NCI-H460 (cell line): ENCODE results near the gene SLC34A2. TPM values are rescaled to one million over a fixed set of nuclear protein-coding genes. Genes with fewer than 3 reads are reported as not detected.

ENCODE experiments used
- DNase-seq: peaks from one replicate; pipeline ENCODE4 v3.0.0-alpha.2; 2016; ENCODE audit warnings: low read depth; ENCODE audit errors: extremely low read depth
- small RNA-seq, 2 experiments: library from RNA; depleted of rRNA; stranded (forward); fragments of <200 nt; gene quantifications; one replicate each; pipeline ENCODE3, GENCODE V24; 2014
- total RNA-seq: library from RNA; depleted of rRNA; stranded (reverse); fragments of >200 nt; shearing (Covaris generic); gene quantifications from 2 replicates; pipeline ENCODE4 v1.2.3, GENCODE V29; 2014; rRNA removed

SLC34A2 gene
- total RNA-seq, 1 experiment from 2014 or later, result not detected

DNA sequence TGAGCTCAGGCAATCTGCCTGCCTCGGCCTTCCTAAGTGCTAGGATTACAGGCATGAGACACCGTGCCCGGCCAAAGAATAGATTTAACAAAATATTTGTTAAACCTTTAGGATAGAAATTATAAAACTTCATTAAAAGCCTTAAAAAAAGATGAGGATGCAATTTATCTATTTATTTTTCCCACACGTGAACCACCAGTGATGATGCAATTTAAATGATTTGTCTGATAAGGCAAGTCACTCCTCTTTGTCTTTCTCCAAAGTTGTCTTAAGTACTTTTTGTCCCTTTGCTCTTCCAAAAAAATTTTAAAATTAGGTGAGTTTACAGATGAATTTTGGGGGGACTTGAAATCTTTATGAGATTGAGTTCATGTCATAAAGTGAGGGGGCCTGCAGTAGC lies 58.2 kb downstream of the SLC34A2 start:
- DNase-seq, result no peak

DNA sequence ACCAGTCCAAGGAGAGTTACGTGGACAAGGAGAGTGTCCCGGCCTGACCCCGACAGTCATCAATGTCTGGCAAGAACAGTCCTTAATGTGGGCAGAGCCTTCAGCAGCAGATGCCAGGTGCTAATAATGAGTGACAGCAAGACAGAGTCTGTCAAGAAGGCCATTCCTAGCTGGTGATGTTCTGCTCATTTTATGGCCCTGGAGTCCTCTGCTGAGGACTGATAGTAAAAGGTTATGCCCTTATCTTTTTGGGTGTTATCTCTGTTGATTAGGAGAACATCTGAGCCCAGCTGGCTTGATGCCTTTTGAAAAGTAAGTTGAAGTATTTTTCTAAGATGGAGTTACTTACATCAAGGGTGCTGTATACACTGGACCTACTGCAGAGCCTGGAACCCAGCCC lies 67.3 kb downstream of the SLC34A2 start:
- no peak for DNase-seq

- no peak for DNase-seq
Observed at GRCh38 chr4:25723409-25723808, 67.8 kb downstream of the SLC34A2 start.

- DNase-seq, result no peak
Observed at GRCh38 chr4:25725870-25726269, 70.2 kb downstream of the SLC34A2 start.

DNA sequence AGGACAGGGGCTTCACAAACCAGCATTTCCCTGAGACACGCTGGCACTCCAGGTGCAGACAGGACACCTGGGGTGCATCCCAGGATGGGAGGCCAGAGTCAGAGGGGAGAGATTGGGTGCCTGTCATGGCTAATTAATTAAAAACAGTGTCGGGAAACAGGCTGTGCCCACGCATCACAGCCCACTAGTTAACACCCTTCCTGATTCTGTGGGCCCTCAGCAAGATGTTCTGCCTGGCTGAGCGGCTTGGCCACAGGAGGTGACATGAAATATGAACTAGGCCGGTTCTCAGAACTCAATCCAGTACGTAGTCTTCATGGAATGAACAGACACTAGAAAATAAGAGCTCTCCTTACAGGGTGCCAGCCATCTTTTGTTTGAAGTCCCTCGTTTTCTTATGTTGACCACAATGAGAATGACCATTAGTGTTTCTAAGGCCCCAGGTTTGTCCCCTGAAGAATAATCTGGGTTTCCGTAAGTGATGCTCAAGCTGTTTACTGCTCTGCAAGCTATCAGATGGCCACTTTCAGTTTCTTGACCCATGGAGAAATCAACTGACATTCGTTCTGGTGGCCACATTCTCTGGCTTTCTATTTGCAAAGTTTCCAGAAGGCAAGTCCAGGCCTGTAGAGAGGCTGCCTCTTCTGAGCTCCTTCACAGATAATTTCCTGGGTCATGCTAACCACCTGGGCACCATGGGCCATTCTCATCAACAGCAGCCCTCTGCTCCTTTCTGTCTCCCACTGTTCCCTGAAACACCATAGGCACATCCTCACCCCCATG lies 72.3 kb downstream of the SLC34A2 start:
- DNase-seq, result no peak

Small RNA genes lying within 50 kb of the gene (small RNA-seq; reads per million reads assigned to genes)
- gene AC092436.3 (0 reads per million in 2 experiments), gene MTND4LP22 (0 reads per million in 2 experiments), gene RPS29P11 (0 reads per million in 2 experiments)

Other genes with a start within 250 kb of the SLC34A2 start
- gene SEL1L3, start 207.1 kb downstream of the SLC34A2 start, total RNA-seq, result 86.9 and 95.3 TPM in 2 replicates